H1 (cell line): ENCODE data around the gene MRC2. TPM values are rescaled to one million over a fixed set of nuclear protein-coding genes. Genes with fewer than 3 reads are reported as not detected.

Experiments
- CTCF ChIA-PET: fragments of 300-600 bp; sonication (Branson Sonifier 250); formaldehyde crosslinking; loops from one replicate; lab custom pipeline; 2021; ENCODE audit not compliant: partially characterized antibody; lab: Charles Lee
- POLR2A ChIA-PET: fragments of 300-600 bp; sonication (Branson Sonifier 250); formaldehyde crosslinking; loops from one replicate; lab custom pipeline; 2021; ENCODE audit warnings: inconsistent platforms; ENCODE audit not compliant: partially characterized antibody; lab: Charles Lee
- DNase-seq, 2 experiments: peaks; one replicate each; pipeline versions ENCODE4 v3.0.0 to v3.0.0-alpha.2; 2010 to 2022; ENCODE audit warnings: low spot score in 2 of 2, low read depth in 1 of 2, mixed read lengths in 1 of 2
- FAIRE-seq: peaks from 2 replicates; lab custom pipeline; 2011; peaks lifted over from hg19 to GRCh38; lab: Jason Lieb, UNC
- H2AFZ ChIP-seq: 2 replicates; pipeline ENCODE4 v1.8.1; 2012; ENCODE audit warnings: low read length, inconsistent platforms
- H2AK5ac ChIP-seq: 2 replicates; pipeline ENCODE4 v1.6.1; 2013; ENCODE audit warnings: low read depth, low read length
- H2BK120ac ChIP-seq: replicated peaks from 2 replicates; pipeline ENCODE3; 2013; ENCODE audit warnings: low read depth, low read length, inconsistent platforms
- H2BK12ac ChIP-seq: 2 replicates; pipeline ENCODE4 v1.6.1; 2013; ENCODE audit warnings: low read depth, low read length
- H2BK15ac ChIP-seq: 2 replicates; pipeline ENCODE4 v1.6.1; 2013; ENCODE audit warnings: low read length
- H2BK20ac ChIP-seq: 2 replicates; pipeline ENCODE4 v1.6.1; 2013; ENCODE audit warnings: low read length
- H2BK5ac ChIP-seq: 2 replicates; pipeline ENCODE4 v1.6.1; 2013; ENCODE audit warnings: low read depth, low read length
- H3K14ac ChIP-seq: 2 replicates; pipeline ENCODE4 v1.6.1; 2013; ENCODE audit warnings: inconsistent platforms; ENCODE audit not compliant: insufficient read length
- H3K18ac ChIP-seq: 2 replicates; pipeline ENCODE4 v1.6.1; 2013; ENCODE audit warnings: low read length; ENCODE audit errors: extremely low read depth
- H3K23ac ChIP-seq: 2 replicates; pipeline ENCODE4 v1.6.1; 2013; ENCODE audit warnings: inconsistent platforms; ENCODE audit not compliant: insufficient read length
- H3K23me2 ChIP-seq: 2 replicates; pipeline ENCODE4 v1.6.1; 2013; ENCODE audit warnings: low read depth, low read length
- H3K27ac ChIP-seq: 2 replicates; pipeline ENCODE4 v1.6.1; 2011; ENCODE audit warnings: low read depth, low read length, inconsistent platforms
- H3K27me3 ChIP-seq, 4 experiments: replicated peaks in 1 of 4; 1 replicate in 1 of 4; 2 replicates in 3 of 4; pipeline versions ENCODE4 v1.6.1 to v1.8.1; 2011 to 2013; ENCODE audit warnings: low read length in 3 of 4, mild to moderate bottlenecking in 3 of 4, inconsistent platforms in 2 of 4, mixed read lengths in 2 of 4, moderate library complexity in 1 of 4; ENCODE audit not compliant: control insufficient read depth in 3 of 4, insufficient read depth in 3 of 4; ENCODE audit errors: extremely low read depth in 1 of 4
- H3K36me3 ChIP-seq, 4 experiments: 2 replicates each; pipeline versions ENCODE4 v1.6.1 to v1.8.1; 2011 to 2013; ENCODE audit warnings: mild to moderate bottlenecking in 4 of 4, low read length in 3 of 4, moderate library complexity in 2 of 4, control low read depth in 1 of 4, inconsistent platforms in 1 of 4; ENCODE audit not compliant: insufficient read depth in 4 of 4, control insufficient read depth in 2 of 4
- H3K4ac ChIP-seq: replicated peaks from 2 replicates; pipeline ENCODE3; 2013; ENCODE audit warnings: low read length, low read depth, mixed read lengths, inconsistent platforms; ENCODE audit not compliant: insufficient read length
- H3K4me1 ChIP-seq, 4 experiments: replicated peaks in 1 of 4; 1 replicate in 1 of 4; 2 replicates in 3 of 4; pipeline versions ENCODE4 v1.6.1 to v1.8.1; 2011 to 2013; ENCODE audit warnings: low read length in 3 of 4, inconsistent platforms in 2 of 4, mixed read lengths in 1 of 4; ENCODE audit not compliant: insufficient read depth in 4 of 4, control insufficient read depth in 3 of 4
- H3K4me2 ChIP-seq, 2 experiments: 2 replicates each; pipeline versions ENCODE4 v1.6.1 to v1.8.1; 2011 to 2013; ENCODE audit warnings: low read depth in 2 of 2, low read length in 2 of 2, control low read depth in 1 of 2, inconsistent platforms in 1 of 2, mild to moderate bottlenecking in 1 of 2; ENCODE audit not compliant: insufficient read depth in 1 of 2
- H3K4me3 ChIP-seq, 4 experiments: fragments of 200-600, 300-600 bp in 1 of 4; sonication (generic), shearing (Covaris generic), sonication (Bioruptor Twin) in 1 of 4; 2 replicates each; pipeline versions ENCODE4 v1.5.1 to v1.8.1; 2011 to 2016; ENCODE audit warnings: low read length in 4 of 4, low read depth in 3 of 4, control low read depth in 2 of 4, inconsistent platforms in 2 of 4, mild to moderate bottlenecking in 2 of 4, mixed read lengths in 1 of 4, moderate library complexity in 1 of 4; ENCODE audit not compliant: insufficient read depth in 2 of 4; ENCODE audit errors: extremely low read depth in 1 of 4
- H3K56ac ChIP-seq: replicated peaks from 2 replicates; pipeline ENCODE3; 2013; ENCODE audit warnings: low read depth, mild to moderate bottlenecking, mixed read lengths, low read length, inconsistent platforms; ENCODE audit not compliant: insufficient read length
- H3K79me1 ChIP-seq: 2 replicates; pipeline ENCODE4 v1.6.1; 2013; ENCODE audit warnings: low read depth, low read length, control low read depth
- H3K79me2 ChIP-seq, 2 experiments: 2 replicates each; pipeline versions ENCODE4 v1.6.1 to v1.8.1; 2012 to 2013; ENCODE audit warnings: low read length in 2 of 2, mild to moderate bottlenecking in 2 of 2, inconsistent platforms in 1 of 2; ENCODE audit not compliant: insufficient read depth in 2 of 2, control insufficient read depth in 1 of 2
- H3K9ac ChIP-seq, 4 experiments: replicated peaks in 1 of 4; 1 replicate in 1 of 4; 2 replicates in 3 of 4; pipeline versions ENCODE4 v1.6.1 to v1.8.1; 2011 to 2013; ENCODE audit warnings: low read depth in 3 of 4, low read length in 3 of 4, control low read depth in 2 of 4, mild to moderate bottlenecking in 2 of 4, moderate library complexity in 2 of 4, inconsistent platforms in 1 of 4; ENCODE audit errors: extremely low read depth in 1 of 4
- H3K9me3 ChIP-seq, 2 experiments: 2 replicates each; pipeline versions ENCODE4 v1.6.1 to v1.8.1; 2012 to 2013; ENCODE audit warnings: mild to moderate bottlenecking in 2 of 2, moderate library complexity in 2 of 2, control low read depth in 1 of 2, inconsistent platforms in 1 of 2, low read depth in 1 of 2, low read length in 1 of 2, mixed read lengths in 1 of 2; ENCODE audit not compliant: insufficient read depth in 2 of 2
- H4K20me1 ChIP-seq, 2 experiments: replicated peaks in 1 of 2; 2 replicates each; pipeline versions ENCODE3 to v1.8.1; 2011 to 2013; ENCODE audit warnings: inconsistent platforms in 2 of 2, low read length in 2 of 2, mild to moderate bottlenecking in 1 of 2; ENCODE audit not compliant: insufficient read depth in 2 of 2, control insufficient read depth in 1 of 2
- H4K5ac ChIP-seq: 2 replicates; pipeline ENCODE4 v1.6.1; 2013; ENCODE audit warnings: low read length, low read depth, mixed read lengths, inconsistent platforms; ENCODE audit not compliant: insufficient read length
- H4K8ac ChIP-seq: 2 replicates; pipeline ENCODE4 v1.8.0; 2013; ENCODE audit warnings: mild to moderate bottlenecking, moderate library complexity, low read length, inconsistent platforms; ENCODE audit not compliant: insufficient read depth; ENCODE audit errors: extremely low read depth
- H4K91ac ChIP-seq: replicated peaks from 2 replicates; pipeline ENCODE3; 2013; ENCODE audit warnings: low read length, mixed read lengths, inconsistent platforms; ENCODE audit not compliant: insufficient read length
- CHD1 ChIP-seq: IDR thresholded peaks from 2 replicates; pipeline ENCODE4 v1.6.1; 2012; ENCODE audit warnings: low read depth, low read length, improper control_type of control experiment
- GABPA ChIP-seq: IDR thresholded peaks from 2 replicates; pipeline ENCODE4 v1.6.1; 2011; ENCODE audit warnings: mild to moderate bottlenecking, low read length, moderate library complexity, borderline replicate concordance; ENCODE audit not compliant: insufficient read depth
- KDM5A ChIP-seq: fragments of 200-600 bp; IDR thresholded peaks from 2 replicates; pipeline ENCODE4 v1.7.1; 2012; ENCODE audit warnings: mild to moderate bottlenecking, low read length, inconsistent platforms, mixed read lengths
- NRF1 ChIP-seq: IDR thresholded peaks from 2 replicates; pipeline ENCODE4 v1.6.1; 2011; ENCODE audit warnings: mild to moderate bottlenecking, low read depth, low read length, improper control_type of control experiment
- PHF8 ChIP-seq: fragments of 200-600 bp; sonication (generic); conservative IDR thresholded peaks from 2 replicates; pipeline ENCODE4 v1.7.1; 2012; ENCODE audit warnings: low read depth, mild to moderate bottlenecking, inconsistent platforms, low read length, moderate library complexity
- RNF2 ChIP-seq: fragments of 200-900, 300-1000 bp; sonication (generic); IDR thresholded peaks from 2 replicates; pipeline ENCODE4 v1.7.1; 2016; ENCODE audit warnings: borderline replicate concordance, low read depth, mild to moderate bottlenecking, antibody characterized with exemption, low read length; ENCODE audit not compliant: poor library complexity, severe bottlenecking; ENCODE audit errors: missing control alignments
- RXRA ChIP-seq: IDR thresholded peaks from 2 replicates; pipeline ENCODE4 v1.6.1; 2011; ENCODE audit warnings: low read depth, mild to moderate bottlenecking, low read length, moderate library complexity; ENCODE audit not compliant: insufficient read depth
- TAF7 ChIP-seq: optimal IDR thresholded peaks from 2 replicates; pipeline ENCODE3; 2011; ENCODE audit warnings: low read depth, mild to moderate bottlenecking, inconsistent platforms, low read length, moderate library complexity, borderline replicate concordance
- TBP ChIP-seq: IDR thresholded peaks from 2 replicates; pipeline ENCODE4 v1.6.1; 2011; ENCODE audit warnings: low read depth, low read length, improper control_type of control experiment
- ZNF274 ChIP-seq: IDR thresholded peaks from 2 replicates; pipeline ENCODE4 v1.7.0; 2012; ENCODE audit warnings: low read length, borderline replicate concordance; ENCODE audit errors: extremely low read depth
- WGBS, 2 experiments: shearing (Covaris generic) in 1 of 2; methylation state at CpG; one replicate each; pipeline versions ENCODE4 v1.1.6 to v1.1.7; 2013 to 2015; ENCODE audit warnings: low lambda C conversion rate in 2 of 2, mixed read lengths in 2 of 2, inconsistent platforms in 1 of 2, low coverage in 1 of 2, missing lambda C conversion rate in 1 of 2; ENCODE audit not compliant: insufficient replicate concordance in 2 of 2, insufficient coverage in 1 of 2, insufficient read length in 1 of 2; ENCODE audit errors: extremely low coverage in 1 of 2, missing lambda C conversion rate in 1 of 2; 5-methylcytosine and 5-hydroxymethylcytosine counted together
- polyA plus RNA-seq, 7 experiments: library from polyadenylated mRNA; depleted of rRNA in 3 of 7; stranded (reverse) in 5 of 7; unstranded in 2 of 7; fragments of >200 nt in 5 of 7; fragments of 200-250 nt in 2 of 7; gene quantifications; 1 replicate in 5 of 7; 2 replicates in 1 of 7; 4 replicates in 1 of 7; pipeline versions ENCODE4 v1.2.1 to v1.2.3, GENCODE V29; 2011 to 2013; ENCODE audit warnings: missing spikeins in 2 of 7, mixed read lengths in 2 of 7
- total RNA-seq: library from RNA; stranded (reverse); fragmentation: NEBNext Ultra II Directional; extraction: Animal tissue kit (Norgen Biotek cat#: 25700); gene quantifications from 2 replicates; pipeline ENCODE4 v1.2.1, GENCODE V29; 2021
- TF ChIP-seq, protein P1 (sequence below): IDR thresholded peaks from 2 replicates; pipeline ENCODE4 v1.6.1; 2012; ENCODE audit warnings: inconsistent platforms

The MRC2 gene
- total and polyA plus RNA-seq, 2 of the 8 experiments (the other 6 are each of a cell fraction or from before 2014, with no cell fraction given) = 7.0 to 24.2 TPM

DNA sequence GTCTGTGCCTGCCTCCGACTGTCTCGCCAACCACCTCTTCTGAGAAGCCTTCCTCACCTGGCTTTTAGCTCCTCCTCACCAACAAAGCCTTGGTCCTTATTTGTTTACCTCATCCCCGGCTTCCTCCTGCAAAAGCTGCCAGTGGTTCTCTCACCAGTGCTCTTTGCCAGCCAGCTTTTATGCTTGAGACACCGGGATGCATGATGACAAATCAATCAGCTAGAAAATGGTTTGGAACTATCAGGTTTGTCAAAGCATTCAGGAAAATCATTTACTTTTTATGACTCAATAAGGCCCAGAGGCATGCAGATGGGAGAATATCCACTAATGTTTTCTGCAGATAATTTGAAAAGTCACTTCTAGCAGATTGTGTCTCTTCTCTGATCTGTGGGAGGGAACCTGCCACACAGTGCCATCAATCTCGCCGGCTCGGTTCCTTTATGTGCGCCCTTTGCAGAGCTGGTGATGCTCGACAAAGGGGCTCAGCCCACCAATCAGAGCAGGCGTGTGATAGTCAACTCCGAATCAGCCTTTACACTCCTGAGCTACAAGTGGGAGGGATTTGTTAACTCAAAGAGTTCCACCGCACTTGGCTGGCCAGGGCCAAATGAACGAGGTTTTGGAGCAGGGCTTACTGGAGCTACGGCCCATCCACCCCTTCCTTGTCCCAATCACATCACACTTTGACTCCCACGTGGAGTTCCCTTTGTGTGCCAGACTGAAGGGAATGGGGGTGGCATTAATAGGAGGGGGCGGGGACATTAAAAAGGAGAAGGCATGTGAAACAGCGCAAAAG lies 85.8 kb downstream of the MRC2 start:
- H4K5ac ChIP-seq = no peak overlapping the region
- H3K18ac ChIP-seq = no peak overlapping the region
- DNase-seq = no peak
- no peak overlapping the region for H2BK12ac ChIP-seq
- H4K20me1 ChIP-seq = no peaks in the 10 kb centered on the region
- no peak overlapping the region for H2BK5ac ChIP-seq
- H3K23me2 ChIP-seq = no peaks in the 10 kb centered on the region
- H3K27me3 ChIP-seq = 0 out of 7 replicates have a peak, but pooled peaks cover 0 to 1% (median 0%) of the 10 kb centered on the region in 4 experiments
- no peak for FAIRE-seq
- no peak overlapping the region for H2BK15ac ChIP-seq
- no peaks in the 10 kb centered on the region for H3K79me1 ChIP-seq
- H3K4me2 ChIP-seq = no peak overlapping the region
- no peak overlapping the region for H3K23ac ChIP-seq
- no peak overlapping the region for H2AFZ ChIP-seq
- H4K8ac ChIP-seq = no peak overlapping the region
- no peak overlapping the region for H3K4ac ChIP-seq
- no peak overlapping the region for H3K9ac ChIP-seq
- H3K4me3 ChIP-seq = no peak overlapping the region
- H4K91ac ChIP-seq = no peak overlapping the region
- peaks cover 7 to 9% of the 10 kb centered on the region in 2 experiments for H3K9me3 ChIP-seq
- no peak overlapping the region for H3K56ac ChIP-seq
- H2BK120ac ChIP-seq = no peak overlapping the region
- no peaks in the 10 kb centered on the region for H3K79me2 ChIP-seq
- WGBS, 2 experiments = 80% methylated on average over 17 of the region's 17 CpGs; no CpG with 5 or more reads in 1 of the 2 experiments
- H2AK5ac ChIP-seq = no peak overlapping the region
- ChIA-PET POLR2A (no interaction called here), CTCF (interaction anchor here (0.8 to 4.7 kb wide), 6 partner anchors 9 to 76 kb away, joined by 3 to 43 read pairs (median 4); no protein-coding TSS in a partner anchor)
- no peak overlapping the region for H3K27ac ChIP-seq
- no peaks in the 10 kb centered on the region; a peak in 1 of 8 replicates for H3K36me3 ChIP-seq
- H2BK20ac ChIP-seq = no peak overlapping the region
- no peak overlapping the region for H3K14ac ChIP-seq
- H3K4me1 ChIP-seq = peaks cover 0 to 3% (median 0%) of the 10 kb centered on the region in 4 experiments; a peak in 4 of 7 replicates
- TF ChIP-seq NRF1 = no peak
- no peak for TF ChIP-seq KDM5A
- TF ChIP-seq PHF8 = no peak
- no peak for TF ChIP-seq RXRA
- TF ChIP-seq, protein P1, sequence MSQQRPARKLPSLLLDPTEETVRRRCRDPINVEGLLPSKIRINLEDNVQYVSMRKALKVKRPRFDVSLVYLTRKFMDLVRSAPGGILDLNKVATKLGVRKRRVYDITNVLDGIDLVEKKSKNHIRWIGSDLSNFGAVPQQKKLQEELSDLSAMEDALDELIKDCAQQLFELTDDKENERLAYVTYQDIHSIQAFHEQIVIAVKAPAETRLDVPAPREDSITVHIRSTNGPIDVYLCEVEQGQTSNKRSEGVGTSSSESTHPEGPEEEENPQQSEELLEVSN = no peak
- no peak for TF ChIP-seq TAF7
- no peak for TF ChIP-seq ZNF274
- TF ChIP-seq GABPA = no peak
- TF ChIP-seq RNF2 = no peak
- no peak for TF ChIP-seq TBP
- no peak for TF ChIP-seq CHD1
